DND-41 (cell line): Measurements from ENCODE around the gene HEG1.

Experiments used
- CTCF ChIP-seq: IDR thresholded peaks from 2 replicates; pipeline ENCODE4 v1.5.1; 2012; ENCODE audit warnings: borderline replicate concordance, low read length, moderate library complexity, mild to moderate bottlenecking; ENCODE audit not compliant: poor library complexity, severe bottlenecking; ENCODE audit errors: extremely low read depth
- EZH2 ChIP-seq: IDR thresholded peaks from 3 replicates; pipeline ENCODE4 v1.6.1; 2012; ENCODE audit warnings: borderline replicate concordance, low read depth, mild to moderate bottlenecking, moderate library complexity, low read length, inconsistent platforms; ENCODE audit not compliant: severe bottlenecking

- no peak for TF ChIP-seq CTCF
- no peak for TF ChIP-seq EZH2
These were observed 91.4 kb downstream of the HEG1 start for GRCh38 chr3:124964387-124964786.
